Measurements from ENCODE around the gene TRIM67. TPM values are rescaled to one million over a fixed set of nuclear protein-coding genes. Genes with fewer than 3 reads are reported as not detected.
A peak's percentile ranks its signal among the peaks of the same experiment; 100 is the strongest.
"Not testable (repeated sequence)": the region's sequence is repeated elsewhere in the genome, so short reads cannot be mapped to it uniquely, and the experiment has no call there.

The TRIM67 gene
- total RNA-seq, 2 experiments from 2014 or later: not detected

- peaks cover 11% of the 10 kb centered on the region for H3K4me1 Mint-ChIP-seq (ENCODE audit: low read depth)
- H3K27me3 Mint-ChIP-seq: peaks cover 5% of the 10 kb centered on the region
- ChIA-PET POLR2A (interaction anchor here (1.0 kb wide), 1 partner anchor 11 kb away, joined by 3 read pairs; no protein-coding TSS in a partner anchor), CTCF (no interaction called here)
- no peak overlapping the region for H3K4me3 Mint-ChIP-seq
- DNase-seq: no peak
- no peaks in the 10 kb centered on the region for H3K9me3 Mint-ChIP-seq
- no peaks in the 10 kb centered on the region for H3K36me3 Mint-ChIP-seq
- intact Hi-C loops (cut with micrococcal nuclease): no loop called here
- H3K27ac Mint-ChIP-seq: no peak overlapping the region
These were observed 41.6 kb downstream of the TRIM67 start for GRCh38 chr1:231203259-231204057.

- CTCF ChIA-PET: interaction anchor here (1.4 kb wide), 1 partner anchor 114 kb away, joined by 3 read pairs; no protein-coding TSS in a partner anchor
- intact Hi-C loops (cut with micrococcal nuclease): no loop called here
- H3K4me1 Mint-ChIP-seq (ENCODE audit: low read depth): peaks cover 14% of the 10 kb centered on the region
- peaks cover 5% of the 10 kb centered on the region for H3K27me3 Mint-ChIP-seq
- no peak overlapping the region for H3K27ac Mint-ChIP-seq
- no peaks in the 10 kb centered on the region for H3K36me3 Mint-ChIP-seq
- POLR2A ChIA-PET: no interaction called here
- no peaks in the 10 kb centered on the region for H3K9me3 Mint-ChIP-seq
- no peak overlapping the region for H3K4me3 Mint-ChIP-seq
- DNase-seq: no peak
These were observed 45.0 kb downstream of the TRIM67 start for GRCh38 chr1:231206856-231207255.

GRCh38 chr1:231207437-231207836, 45.6 kb downstream of the TRIM67 start:
- DNase-seq: no peak
- H3K9me3 Mint-ChIP-seq: no peaks in the 10 kb centered on the region
- intact Hi-C loops (cut with micrococcal nuclease): no loop called here
- ChIA-PET POLR2A (no interaction called here), CTCF (interaction anchor here (1.4 kb wide), 1 partner anchor 115 kb away, joined by 3 read pairs; no protein-coding TSS in a partner anchor)
- no peak overlapping the region for H3K27ac Mint-ChIP-seq
- no peak overlapping the region for H3K4me3 Mint-ChIP-seq
- no peaks in the 10 kb centered on the region for H3K36me3 Mint-ChIP-seq
- peaks cover 9% of the 10 kb centered on the region for H3K4me1 Mint-ChIP-seq (ENCODE audit: low read depth)
- H3K27me3 Mint-ChIP-seq: peaks cover 5% of the 10 kb centered on the region

- CTCF ChIA-PET: no interaction called here
- Mint-ChIP-seq H3K27ac (no peak overlapping the region), H3K9me3 (no peaks in the 10 kb centered on the region), H3K27me3 (peaks cover 5% of the 10 kb centered on the region), H3K4me3 (no peak overlapping the region), H3K36me3 (no peaks in the 10 kb centered on the region), H3K4me1 (ENCODE audit: low read depth) (peaks cover 5% of the 10 kb centered on the region)
- POLR2A ChIA-PET: no interaction called here
- intact Hi-C loops (cut with micrococcal nuclease): no loop called here
- DNase-seq: no peak
These were observed 47.1 kb downstream of the TRIM67 start for GRCh38 chr1:231208980-231209379.

GRCh38 chr1:231209531-231209930, 47.7 kb downstream of the TRIM67 start:
- H3K27me3 Mint-ChIP-seq: peaks cover 1% of the 10 kb centered on the region
- CTCF ChIA-PET: interaction anchor here (3.0 kb wide), 1 partner anchor 292 kb away, joined by 25 read pairs; no protein-coding TSS in a partner anchor
- intact Hi-C loops (cut with micrococcal nuclease): no loop called here
- H3K4me1 Mint-ChIP-seq (ENCODE audit: low read depth): peaks cover 5% of the 10 kb centered on the region
- no peaks in the 10 kb centered on the region for H3K36me3 Mint-ChIP-seq
- H3K27ac Mint-ChIP-seq: no peak overlapping the region
- POLR2A ChIA-PET: no interaction called here
- no peak overlapping the region for H3K4me3 Mint-ChIP-seq
- no peak for DNase-seq
- no peaks in the 10 kb centered on the region for H3K9me3 Mint-ChIP-seq

- ChIA-PET POLR2A (no interaction called here), CTCF (interaction anchor here (1.1 to 3.0 kb wide), 6 partner anchors 32 to 566 kb away, joined by 3 to 25 read pairs (median 4); no protein-coding TSS in a partner anchor)
- H3K4me3 Mint-ChIP-seq: no peak overlapping the region
- H3K4me1 Mint-ChIP-seq (ENCODE audit: low read depth): peaks cover 5% of the 10 kb centered on the region
- no peak overlapping the region for H3K27ac Mint-ChIP-seq
- no peak for DNase-seq
- H3K27me3 Mint-ChIP-seq: no peaks in the 10 kb centered on the region
- no peaks in the 10 kb centered on the region for H3K36me3 Mint-ChIP-seq
- intact Hi-C loops (cut with micrococcal nuclease): loop anchor here (5.0 to 10.0 kb wide), 2 partner anchors 165 to 568 kb away; partner anchors contain the start of genes COG2 and FAM89A
- no peaks in the 10 kb centered on the region for H3K9me3 Mint-ChIP-seq
These were observed 48.3 kb downstream of the TRIM67 start for GRCh38 chr1:231210126-231210525.

GRCh38 chr1:231211005-231211857, 49.4 kb downstream of the TRIM67 start:
- CTCF ChIA-PET: interaction anchor here (0.8 to 3.0 kb wide), 8 partner anchors 31 to 567 kb away, joined by 3 to 25 read pairs (median 4); no protein-coding TSS in a partner anchor
- peak overlapping the region; percentile 51 for H3K27ac Mint-ChIP-seq
- DNase-seq: peak; percentile 96
- intact Hi-C loops (cut with micrococcal nuclease): loop anchor here (1.0 to 10.0 kb wide), 4 partner anchors 166 to 569 kb away; partner anchors contain the start of genes ARV1, COG2 and FAM89A
- peak overlapping the region; percentile 76 for H3K4me3 Mint-ChIP-seq
- peaks cover 11% of the 10 kb centered on the region for H3K4me1 Mint-ChIP-seq (ENCODE audit: low read depth)
- no peaks in the 10 kb centered on the region for H3K9me3 Mint-ChIP-seq
- POLR2A ChIA-PET: no interaction called here
- H3K27me3 Mint-ChIP-seq: no peaks in the 10 kb centered on the region
- no peaks in the 10 kb centered on the region for H3K36me3 Mint-ChIP-seq

GRCh38 chr1:231212301-231212700, 50.4 kb downstream of the TRIM67 start:
- H3K4me3 Mint-ChIP-seq, H3K36me3 Mint-ChIP-seq, H3K9me3 Mint-ChIP-seq, H3K27ac Mint-ChIP-seq, H3K27me3 Mint-ChIP-seq, DNase-seq, POLR2A ChIA-PET: not testable (repeated sequence)
- CTCF ChIA-PET: interaction anchor here (3.0 kb wide), 1 partner anchor 295 kb away, joined by 25 read pairs; no protein-coding TSS in a partner anchor
- H3K4me1 Mint-ChIP-seq (ENCODE audit: low read depth): peaks cover 12% of the 10 kb centered on the region
- intact Hi-C loops (cut with micrococcal nuclease): loop anchor here (5.0 to 10.0 kb wide), 2 partner anchors 168 to 570 kb away; partner anchors contain the start of genes COG2 and FAM89A

GRCh38 chr1:231213831-231214573, 52.1 kb downstream of the TRIM67 start:
- Mint-ChIP-seq H3K4me1 (ENCODE audit: low read depth) (peaks cover 12% of the 10 kb centered on the region), H3K27ac (no peak overlapping the region), H3K36me3 (no peaks in the 10 kb centered on the region), H3K27me3 (no peaks in the 10 kb centered on the region), H3K4me3 (no peak overlapping the region), H3K9me3 (no peaks in the 10 kb centered on the region)
- no peak for DNase-seq
- intact Hi-C loops (cut with micrococcal nuclease): loop anchor here (5.0 to 10.0 kb wide), 2 partner anchors 169 to 572 kb away; partner anchors contain the start of genes COG2 and FAM89A
- POLR2A ChIA-PET: no interaction called here
- CTCF ChIA-PET: no interaction called here

GRCh38 chr1:231214918-231215680, 53.2 kb downstream of the TRIM67 start:
- CTCF ChIA-PET: interaction anchor here (1.4 kb wide), 1 partner anchor 573 kb away, joined by 3 read pairs; no protein-coding TSS in a partner anchor
- no peaks in the 10 kb centered on the region for H3K36me3 Mint-ChIP-seq
- no peak overlapping the region for H3K27ac Mint-ChIP-seq
- H3K4me3 Mint-ChIP-seq: no peak overlapping the region
- no peaks in the 10 kb centered on the region for H3K27me3 Mint-ChIP-seq
- H3K4me1 Mint-ChIP-seq (ENCODE audit: low read depth): peaks cover 12% of the 10 kb centered on the region
- no peaks in the 10 kb centered on the region for H3K9me3 Mint-ChIP-seq
- intact Hi-C loops (cut with micrococcal nuclease): loop anchor here (5.0 to 10.0 kb wide), 2 partner anchors 170 to 573 kb away; partner anchors contain the start of genes COG2 and FAM89A
- POLR2A ChIA-PET: interaction anchor here (0.8 kb wide), 1 partner anchor 12 kb away, joined by 3 read pairs; no protein-coding TSS in a partner anchor
- DNase-seq: peak; percentile 11

Data from activated CD4-positive, alpha-beta memory T cell treated with anti-CD3 and anti-CD28 coated beads for 36 hours (primary cell).